Muscle of leg (tissue), 11 donors: ENCODE measurements around the gene OR52B6. TPM values are rescaled to one million over a fixed set of nuclear protein-coding genes. Genes with fewer than 3 reads are reported as not detected.
"Not testable (repeated sequence)": the region's sequence is repeated elsewhere in the genome, so short reads cannot be mapped to it uniquely, and the experiment has no call there.

ENCODE experiments used
- DNase-seq: peaks from one replicate; pipeline ENCODE4 v3.0.0; 2013
- H3K27ac ChIP-seq: one replicate; pipeline ENCODE4 v1.5.1; 2013; ENCODE audit warnings: mild to moderate bottlenecking, low read length, control low read depth
- H3K27me3 ChIP-seq: one replicate; pipeline ENCODE4 v1.6.1; 2013; ENCODE audit warnings: low read length; ENCODE audit not compliant: control insufficient read depth, insufficient read depth
- H3K36me3 ChIP-seq: one replicate; pipeline ENCODE4 v1.6.1; 2013; ENCODE audit warnings: low read length; ENCODE audit not compliant: control insufficient read depth, insufficient read depth
- H3K4me1 ChIP-seq: one replicate; pipeline ENCODE4 v1.6.1; 2013; ENCODE audit warnings: low read length; ENCODE audit not compliant: control insufficient read depth, insufficient read depth
- H3K4me3 ChIP-seq: one replicate; pipeline ENCODE4 v1.5.1; 2013; ENCODE audit warnings: low read length, control low read depth
- H3K9me3 ChIP-seq: replicated peaks from 2 replicates; pipeline ENCODE4 v1.6.1; 2013; ENCODE audit warnings: low read depth, low read length; ENCODE audit not compliant: control insufficient read depth
- WGBS: methylation state at CpG from one replicate; pipeline ENCODE4 v1.1.5; 2013; ENCODE audit warnings: missing lambda C conversion rate; ENCODE audit not compliant: insufficient coverage; 5-methylcytosine and 5-hydroxymethylcytosine counted together
- polyA plus RNA-seq, 8 donors: library from polyadenylated mRNA; unstranded; fragments of 120-200 nt; gene quantifications; one replicate each; pipeline versions ENCODE4 v1.2.1 to v1.2.3, GENCODE V29; 2013; ENCODE audit warnings: inconsistent platforms in 1 of 8, low replicate concordance in 1 of 8; ENCODE audit not compliant: insufficient read length in 8 of 8, insufficient read depth in 1 of 8
- total RNA-seq: library from RNA; stranded (reverse); fragments of 120-200 nt; gene quantifications from one replicate; pipeline ENCODE4 v1.2.4, GENCODE V29; 2013

Gene OR52B6
- total and polyA plus RNA-seq, 9 donors: not detected

GRCh38 chr11:5556596-5557188 lies 24.0 kb upstream of the OR52B6 start:
- WGBS: 22% methylated on average over 2 of the region's 3 CpGs
- Histone ChIP-seq H3K4me1 (no peaks in the 10 kb centered on the region), H3K4me3 (no peak overlapping the region), H3K36me3 (no peaks in the 10 kb centered on the region), H3K27ac (no peak overlapping the region), H3K9me3 (no peaks in the 10 kb centered on the region), H3K27me3 (no peaks in the 10 kb centered on the region)
- no peak for DNase-seq

GRCh38 chr11:5557751-5558150 lies 22.9 kb upstream of the OR52B6 start:
- Histone ChIP-seq H3K9me3 (no peaks in the 10 kb centered on the region), H3K27ac (no peak overlapping the region), H3K36me3 (no peaks in the 10 kb centered on the region), H3K4me1 (no peaks in the 10 kb centered on the region), H3K27me3 (no peaks in the 10 kb centered on the region), H3K4me3 (no peak overlapping the region)
- DNase-seq: no peak
- 50% methylated on average over 2 of the region's 3 CpGs for WGBS

- no peak for DNase-seq
- Histone ChIP-seq H3K9me3 (no peaks in the 10 kb centered on the region), H3K27me3 (no peaks in the 10 kb centered on the region), H3K4me1 (no peaks in the 10 kb centered on the region), H3K27ac (no peak overlapping the region), H3K4me3 (no peak overlapping the region), H3K36me3 (no peaks in the 10 kb centered on the region)
- WGBS: no CpG with 5 or more reads among the region's 1 CpG
These were observed 16.2 kb upstream of the OR52B6 start for GRCh38 chr11:5564259-5565019.

- no peaks in the 10 kb centered on the region for H3K4me1 ChIP-seq
- H3K4me3 ChIP-seq: no peak overlapping the region
- no peaks in the 10 kb centered on the region for H3K9me3 ChIP-seq
- H3K27me3 ChIP-seq: no peaks in the 10 kb centered on the region
- 80% methylated on average over 1 of the region's 2 CpGs for WGBS
- H3K36me3 ChIP-seq: no peaks in the 10 kb centered on the region
- no peak for DNase-seq
- no peak overlapping the region for H3K27ac ChIP-seq
These were observed 6.0 kb upstream of the OR52B6 start for GRCh38 chr11:5574654-5575053.

- 58% methylated on average over 3 of the region's 4 CpGs for WGBS
These were observed 5.5 kb upstream of the OR52B6 start for GRCh38 chr11:5575152-5575551.

GRCh38 chr11:5577101-5577500 lies 3.6 kb upstream of the OR52B6 start:
- no peaks in the 10 kb centered on the region for H3K4me1 ChIP-seq
- no peak overlapping the region for H3K27ac ChIP-seq
- no peaks in the 10 kb centered on the region for H3K36me3 ChIP-seq
- no peak for DNase-seq
- H3K27me3 ChIP-seq: no peaks in the 10 kb centered on the region
- H3K4me3 ChIP-seq: no peak overlapping the region
- H3K9me3 ChIP-seq: no peaks in the 10 kb centered on the region

More at GRCh38 chr11:5575152-5575551, 5.5 kb upstream of the OR52B6 start:
- Histone ChIP-seq H3K27ac (no peak overlapping the region), H3K4me3 (no peak overlapping the region), H3K36me3 (no peaks in the 10 kb centered on the region), H3K9me3 (no peaks in the 10 kb centered on the region), H3K27me3 (no peaks in the 10 kb centered on the region), H3K4me1 (no peaks in the 10 kb centered on the region)
- DNase-seq: no peak

GRCh38 chr11:5581014-5581413 lies 337 bp downstream of the OR52B6 start:
- H3K27me3 ChIP-seq: no peaks in the 10 kb centered on the region
- H3K9me3 ChIP-seq: no peaks in the 10 kb centered on the region
- DNase-seq: no peak
- no peaks in the 10 kb centered on the region for H3K36me3 ChIP-seq
- no peaks in the 10 kb centered on the region for H3K4me1 ChIP-seq
- no peak overlapping the region for H3K27ac ChIP-seq
- no peak overlapping the region for H3K4me3 ChIP-seq
- WGBS: 84% methylated on average over 4 of the region's 4 CpGs

GRCh38 chr11:5584458-5584857 lies 3.8 kb downstream of the OR52B6 start:
- not testable (repeated sequence) for DNase-seq, H3K27ac ChIP-seq, H3K9me3 ChIP-seq, H3K27me3 ChIP-seq, H3K36me3 ChIP-seq, H3K4me1 ChIP-seq, H3K4me3 ChIP-seq
- no CpG with 5 or more reads among the region's 5 CpGs for WGBS

GRCh38 chr11:5589906-5590305 lies 9.2 kb downstream of the OR52B6 start:
- WGBS: 95% methylated on average over 28 of the region's 31 CpGs
- H3K4me1 ChIP-seq, H3K9me3 ChIP-seq, H3K27ac ChIP-seq, H3K27me3 ChIP-seq, DNase-seq, H3K36me3 ChIP-seq, H3K4me3 ChIP-seq: not testable (repeated sequence)

GRCh38 chr11:5591613-5592012 lies 10.9 kb downstream of the OR52B6 start:
- no peak overlapping the region for H3K4me3 ChIP-seq
- DNase-seq: no peak
- H3K27me3 ChIP-seq: no peaks in the 10 kb centered on the region
- no peak overlapping the region for H3K27ac ChIP-seq
- peaks cover 5% of the 10 kb centered on the region for H3K4me1 ChIP-seq
- H3K36me3 ChIP-seq: no peaks in the 10 kb centered on the region
- 100% methylated on average over 1 of the region's 3 CpGs for WGBS
- no peaks in the 10 kb centered on the region for H3K9me3 ChIP-seq
